Liver (tissue), 9 donors: ENCODE results near the gene NAXE. TPM values are rescaled to one million over a fixed set of nuclear protein-coding genes. Genes with fewer than 3 reads are reported as not detected.
A peak's percentile ranks its signal among the peaks of the same experiment; 100 is the strongest.

Experiments
- DNase-seq: peaks from one replicate; pipeline ENCODE4 v3.0.0-alpha.2; 2017; ENCODE audit warnings: low spot score
- H3K27ac ChIP-seq, 2 donors: one replicate each; pipeline ENCODE4 v1.7.0; 2013; ENCODE audit warnings: inconsistent platforms in 2 of 2, low read length in 2 of 2, control low read depth in 1 of 2, low read depth in 1 of 2, mild to moderate bottlenecking in 1 of 2
- H3K27me3 ChIP-seq, 4 donors: one replicate each; pipeline versions ENCODE4 v1.6.1 to v1.7.0; 2013; ENCODE audit warnings: low read length in 3 of 4, inconsistent platforms in 1 of 4, mild to moderate bottlenecking in 1 of 4, moderate library complexity in 1 of 4; ENCODE audit not compliant: control insufficient read depth in 4 of 4, insufficient read depth in 4 of 4
- H3K36me3 ChIP-seq, 4 donors: one replicate each; pipeline versions ENCODE4 v1.6.1 to v1.7.0; 2013; ENCODE audit warnings: low read length in 3 of 4, mild to moderate bottlenecking in 3 of 4, low read depth in 1 of 4, moderate library complexity in 1 of 4; ENCODE audit not compliant: control insufficient read depth in 4 of 4, insufficient read depth in 3 of 4
- H3K4me1 ChIP-seq, 4 donors: one replicate each; pipeline versions ENCODE4 v1.6.1 to v1.7.0; 2013; ENCODE audit warnings: low read length in 3 of 4, mild to moderate bottlenecking in 3 of 4, moderate library complexity in 1 of 4; ENCODE audit not compliant: control insufficient read depth in 4 of 4, insufficient read depth in 4 of 4
- H3K4me3 ChIP-seq, 3 donors: one replicate each; pipeline versions ENCODE4 v1.6.1 to v1.7.0; 2013; ENCODE audit warnings: low read length in 3 of 3, control low read depth in 1 of 3, low read depth in 1 of 3, mild to moderate bottlenecking in 1 of 3
- H3K9ac ChIP-seq, 2 donors: one replicate each; pipeline ENCODE4 v1.7.0; 2013; ENCODE audit warnings: low read length in 2 of 2, mild to moderate bottlenecking in 2 of 2, moderate library complexity in 2 of 2, control low read depth in 1 of 2, low read depth in 1 of 2
- H3K9me3 ChIP-seq, 4 donors: one replicate each; pipeline versions ENCODE4 v1.6.1 to v1.7.0; 2013; ENCODE audit warnings: low read length in 3 of 4; ENCODE audit not compliant: control insufficient read depth in 4 of 4
- ATF3 ChIP-seq: IDR thresholded peaks from 2 replicates; pipeline ENCODE4 v1.6.1; 2016; ENCODE audit warnings: antibody characterized with exemption
- EGR1 ChIP-seq, 2 donors: IDR thresholded peaks; 2 replicates each; pipeline ENCODE4 v1.6.1; 2016 to 2018; ENCODE audit warnings: antibody characterized with exemption in 2 of 2, low read depth in 2 of 2
- GABPA ChIP-seq, 2 donors: IDR thresholded peaks in 1 of 2; conservative IDR thresholded peaks in 1 of 2; 2 replicates each; pipeline ENCODE4 v1.6.1; 2016; ENCODE audit warnings: antibody characterized with exemption in 2 of 2, mild to moderate bottlenecking in 1 of 2, moderate library complexity in 1 of 2
- HNF4A ChIP-seq, 2 donors: conservative IDR thresholded peaks; 2 replicates each; pipeline ENCODE4 v1.6.1; 2016; ENCODE audit warnings: antibody characterized with exemption in 2 of 2, mild to moderate bottlenecking in 2 of 2
- JUND ChIP-seq, 2 donors: IDR thresholded peaks; 2 replicates each; pipeline ENCODE4 v1.6.1; 2016; ENCODE audit warnings: antibody characterized with exemption in 2 of 2
- NR2F2 ChIP-seq: IDR thresholded peaks from 2 replicates; pipeline ENCODE4 v1.6.1; 2016; ENCODE audit warnings: antibody characterized with exemption
- RAD21 ChIP-seq, 2 donors: IDR thresholded peaks; 2 replicates each; pipeline ENCODE4 v1.6.1; 2016; ENCODE audit warnings: antibody characterized with exemption in 2 of 2, mild to moderate bottlenecking in 2 of 2
- RXRA ChIP-seq, 2 donors: IDR thresholded peaks; 2 replicates each; pipeline ENCODE4 v1.6.1; 2017 to 2018; ENCODE audit warnings: antibody characterized with exemption in 2 of 2, mild to moderate bottlenecking in 1 of 2
- SP1 ChIP-seq: IDR thresholded peaks from 2 replicates; pipeline ENCODE4 v1.6.1; 2018; ENCODE audit warnings: antibody characterized with exemption, mild to moderate bottlenecking
- TAF1 ChIP-seq: conservative IDR thresholded peaks from 2 replicates; pipeline ENCODE4 v1.6.1; 2016; ENCODE audit warnings: antibody characterized with exemption, mild to moderate bottlenecking
- YY1 ChIP-seq: IDR thresholded peaks from 2 replicates; pipeline ENCODE4 v1.6.1; 2016; ENCODE audit warnings: antibody characterized with exemption, mild to moderate bottlenecking
- WGBS: extraction: QIAGEN DNeasy Blood & Tissue Kit; methylation state at CpG from one replicate; pipeline ENCODE4 v1.1.7; 2013; 5-methylcytosine and 5-hydroxymethylcytosine counted together
- polyA plus RNA-seq, 2 donors: library from polyadenylated mRNA; stranded (reverse) in 1 of 2; unstranded in 1 of 2; fragments of 200-250 nt in 1 of 2; fragments of >200 nt in 1 of 2; fragmentation: Nextera tagmentation in 1 of 2; extraction: Ambion mirVana in 1 of 2; gene quantifications; one replicate each; pipeline versions ENCODE4 v1.2.1 to v1.2.3, GENCODE V29; 2013 to 2015
- total RNA-seq, 2 donors: library from RNA; depleted of rRNA; stranded (reverse); fragments of >200 nt; gene quantifications; one replicate each; pipeline ENCODE4 v1.2.3, GENCODE V29; 2014
- TF ChIP-seq, protein P1 (sequence below): fragments of 150-350 bp; IDR thresholded peaks from 2 replicates; pipeline ENCODE4 v1.5.1; 2017; ENCODE audit warnings: improper control_type of control experiment, low read depth, low read length; ENCODE audit not compliant: missing input control
- TF ChIP-seq, protein P2 (sequence below): IDR thresholded peaks from 2 replicates; pipeline ENCODE4 v1.6.1; 2016; ENCODE audit warnings: antibody characterized with exemption, mild to moderate bottlenecking
- TF ChIP-seq, protein P3 (sequence below): IDR thresholded peaks from 2 replicates; pipeline ENCODE4 v1.6.1; 2016; ENCODE audit warnings: antibody characterized with exemption
- donor health status: healthy.
- donor health status: healthy.
- donor health status: healthy.
- donor health status: healthy.
- donor health status: healthy.

The NAXE gene
- total and polyA plus RNA-seq, 4 donors, result 20.6 to 73.8 (median 46.9) TPM

- DNase-seq, result no peak
- peak overlapping the region; percentile 18 to 86 for H3K9ac ChIP-seq
- H3K27ac ChIP-seq, result peak overlapping the region in 1 of 2 donors; percentile 60
Observed at GRCh38 chr1:156591181-156591431, 470 bp upstream of the NAXE start.

GRCh38 chr1:156592158-156592909 is 758 bp downstream of the NAXE start:
- peak overlapping the region; percentile 66 to 77 for H3K27ac ChIP-seq
- 65% methylated on average over 16 of the region's 16 CpGs for WGBS
- H3K27me3 ChIP-seq, result no peaks in the 10 kb centered on the region
- TF ChIP-seq, protein P1, sequence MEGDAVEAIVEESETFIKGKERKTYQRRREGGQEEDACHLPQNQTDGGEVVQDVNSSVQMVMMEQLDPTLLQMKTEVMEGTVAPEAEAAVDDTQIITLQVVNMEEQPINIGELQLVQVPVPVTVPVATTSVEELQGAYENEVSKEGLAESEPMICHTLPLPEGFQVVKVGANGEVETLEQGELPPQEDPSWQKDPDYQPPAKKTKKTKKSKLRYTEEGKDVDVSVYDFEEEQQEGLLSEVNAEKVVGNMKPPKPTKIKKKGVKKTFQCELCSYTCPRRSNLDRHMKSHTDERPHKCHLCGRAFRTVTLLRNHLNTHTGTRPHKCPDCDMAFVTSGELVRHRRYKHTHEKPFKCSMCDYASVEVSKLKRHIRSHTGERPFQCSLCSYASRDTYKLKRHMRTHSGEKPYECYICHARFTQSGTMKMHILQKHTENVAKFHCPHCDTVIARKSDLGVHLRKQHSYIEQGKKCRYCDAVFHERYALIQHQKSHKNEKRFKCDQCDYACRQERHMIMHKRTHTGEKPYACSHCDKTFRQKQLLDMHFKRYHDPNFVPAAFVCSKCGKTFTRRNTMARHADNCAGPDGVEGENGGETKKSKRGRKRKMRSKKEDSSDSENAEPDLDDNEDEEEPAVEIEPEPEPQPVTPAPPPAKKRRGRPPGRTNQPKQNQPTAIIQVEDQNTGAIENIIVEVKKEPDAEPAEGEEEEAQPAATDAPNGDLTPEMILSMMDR, result no peak
- TF ChIP-seq NR2F2, result no peak
- peaks cover 3 to 15% (median 9%) of the 10 kb centered on the region in 4 donors for H3K4me1 ChIP-seq
- DNase-seq, result no peak
- H3K9me3 ChIP-seq, result no peaks in the 10 kb centered on the region
- peak overlapping the region; percentile 57 to 83 (median 72) for H3K4me3 ChIP-seq
- peak overlapping the region; percentile 60 to 68 for H3K9ac ChIP-seq
- peaks cover 6 to 28% (median 13%) of the 10 kb centered on the region in 4 donors for H3K36me3 ChIP-seq

More at GRCh38 chr1:156591181-156591431, 470 bp upstream of the NAXE start:
- no peak for TF ChIP-seq TAF1
- TF ChIP-seq, protein P2, sequence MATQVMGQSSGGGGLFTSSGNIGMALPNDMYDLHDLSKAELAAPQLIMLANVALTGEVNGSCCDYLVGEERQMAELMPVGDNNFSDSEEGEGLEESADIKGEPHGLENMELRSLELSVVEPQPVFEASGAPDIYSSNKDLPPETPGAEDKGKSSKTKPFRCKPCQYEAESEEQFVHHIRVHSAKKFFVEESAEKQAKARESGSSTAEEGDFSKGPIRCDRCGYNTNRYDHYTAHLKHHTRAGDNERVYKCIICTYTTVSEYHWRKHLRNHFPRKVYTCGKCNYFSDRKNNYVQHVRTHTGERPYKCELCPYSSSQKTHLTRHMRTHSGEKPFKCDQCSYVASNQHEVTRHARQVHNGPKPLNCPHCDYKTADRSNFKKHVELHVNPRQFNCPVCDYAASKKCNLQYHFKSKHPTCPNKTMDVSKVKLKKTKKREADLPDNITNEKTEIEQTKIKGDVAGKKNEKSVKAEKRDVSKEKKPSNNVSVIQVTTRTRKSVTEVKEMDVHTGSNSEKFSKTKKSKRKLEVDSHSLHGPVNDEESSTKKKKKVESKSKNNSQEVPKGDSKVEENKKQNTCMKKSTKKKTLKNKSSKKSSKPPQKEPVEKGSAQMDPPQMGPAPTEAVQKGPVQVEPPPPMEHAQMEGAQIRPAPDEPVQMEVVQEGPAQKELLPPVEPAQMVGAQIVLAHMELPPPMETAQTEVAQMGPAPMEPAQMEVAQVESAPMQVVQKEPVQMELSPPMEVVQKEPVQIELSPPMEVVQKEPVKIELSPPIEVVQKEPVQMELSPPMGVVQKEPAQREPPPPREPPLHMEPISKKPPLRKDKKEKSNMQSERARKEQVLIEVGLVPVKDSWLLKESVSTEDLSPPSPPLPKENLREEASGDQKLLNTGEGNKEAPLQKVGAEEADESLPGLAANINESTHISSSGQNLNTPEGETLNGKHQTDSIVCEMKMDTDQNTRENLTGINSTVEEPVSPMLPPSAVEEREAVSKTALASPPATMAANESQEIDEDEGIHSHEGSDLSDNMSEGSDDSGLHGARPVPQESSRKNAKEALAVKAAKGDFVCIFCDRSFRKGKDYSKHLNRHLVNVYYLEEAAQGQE, result no peak
- TF ChIP-seq, protein P1, result no peak
- TF ChIP-seq HNF4A (conservative IDR thresholded peaks at IDR 0.05), result no peak
- no peak for TF ChIP-seq RXRA (IDR thresholded peaks at IDR 0.05)
- TF ChIP-seq EGR1 (IDR thresholded peaks at IDR 0.05; ENCODE audit: low read depth in 2 of 2), result no peak
- TF ChIP-seq SP1, result no peak
- TF ChIP-seq YY1, result no peak
- TF ChIP-seq, protein P3, sequence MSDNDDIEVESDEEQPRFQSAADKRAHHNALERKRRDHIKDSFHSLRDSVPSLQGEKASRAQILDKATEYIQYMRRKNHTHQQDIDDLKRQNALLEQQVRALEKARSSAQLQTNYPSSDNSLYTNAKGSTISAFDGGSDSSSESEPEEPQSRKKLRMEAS, result no peak
- no peak for TF ChIP-seq NR2F2
- TF ChIP-seq ATF3, result no peak
- TF ChIP-seq GABPA (IDR thresholded peaks at IDR 0.05 in 1 of 2, conservative IDR thresholded peaks at IDR 0.05 in 1 of 2), result no peak
- no peak for TF ChIP-seq RAD21 (IDR thresholded peaks at IDR 0.05)
- TF ChIP-seq JUND (IDR thresholded peaks at IDR 0.05), result no peak
- H3K9me3 ChIP-seq, result no peaks in the 10 kb centered on the region
- peaks cover 3 to 16% (median 11%) of the 10 kb centered on the region in 4 donors for H3K36me3 ChIP-seq
- peaks cover 3 to 15% (median 9%) of the 10 kb centered on the region in 4 donors for H3K4me1 ChIP-seq
- peak overlapping the region; percentile 57 to 72 (median 67) for H3K4me3 ChIP-seq
- no peaks in the 10 kb centered on the region for H3K27me3 ChIP-seq
- 39% methylated on average over 6 of the region's 6 CpGs for WGBS
